Endothelial cell of umbilical vein (primary cell): ENCODE data around the gene PTPRK. TPM values are rescaled to one million over a fixed set of nuclear protein-coding genes. Genes with fewer than 3 reads are reported as not detected.

Experiments used
- BruUV-seq: library from RNA; stranded (reverse); fragments of 400-500 nt; replicated peaks from 2 replicates; lab custom pipeline; 2021; lab: Mats Ljungman, UMichigan
- CTCF ChIA-PET: fragments of 300-600, 350-600 bp; sonication (Branson Sonifier 250); formaldehyde crosslinking; loops from one replicate; lab custom pipeline; 2021; ENCODE audit warnings: antibody characterized with exemption, inconsistent platforms; lab: Charles Lee
- POLR2A ChIA-PET: fragments of 300-600, 350-600 bp; sonication (Branson Sonifier 250); formaldehyde crosslinking; loops from one replicate; lab custom pipeline; 2021; ENCODE audit warnings: antibody characterized with exemption, inconsistent platforms; lab: Charles Lee
- DNase-seq: peaks from one replicate; pipeline ENCODE4 v3.0.0-alpha.2; 2011; ENCODE audit warnings: low read depth, low spot score
- FAIRE-seq: peaks from 2 replicates; lab custom pipeline; 2011; peaks lifted over from hg19 to GRCh38; lab: Jason Lieb, UNC
- H2AFZ ChIP-seq: 2 replicates; pipeline ENCODE4 v1.6.0; 2012; ENCODE audit warnings: low read depth, low read length, control low read depth, inconsistent platforms
- H3K27ac ChIP-seq: 2 replicates; pipeline ENCODE4 v1.5.1; 2011; ENCODE audit warnings: low read depth, mild to moderate bottlenecking, control low read depth, low read length, moderate library complexity; ENCODE audit not compliant: insufficient read depth
- H3K27me3 ChIP-seq, 2 experiments: 2 replicates each; pipeline versions ENCODE4 v1.6.0 to v1.6.1; 2011; ENCODE audit warnings: low read length in 2 of 2, mixed read lengths in 1 of 2; ENCODE audit not compliant: control insufficient read depth in 2 of 2, insufficient read depth in 2 of 2
- H3K36me3 ChIP-seq, 2 experiments: 2 replicates in 1 of 2; 3 replicates in 1 of 2; pipeline ENCODE4 v1.5.1; 2011; ENCODE audit warnings: low read length in 2 of 2, mild to moderate bottlenecking in 1 of 2, moderate library complexity in 1 of 2; ENCODE audit not compliant: control insufficient read depth in 2 of 2, insufficient read depth in 2 of 2; ENCODE audit errors: extremely low read depth in 1 of 2
- H3K4me1 ChIP-seq: 3 replicates; pipeline ENCODE4 v1.5.1; 2011; ENCODE audit warnings: mild to moderate bottlenecking, low read length; ENCODE audit not compliant: control insufficient read depth, insufficient read depth; ENCODE audit errors: extremely low read depth
- H3K4me2 ChIP-seq: 2 replicates; pipeline ENCODE4 v1.6.1; 2011; ENCODE audit warnings: low read length, control low read depth, mixed read lengths; ENCODE audit not compliant: insufficient read depth
- H3K4me3 ChIP-seq, 3 experiments: fragments of 200-600 bp in 1 of 3; sonication (generic), shearing (Covaris generic) in 1 of 3; replicated peaks in 1 of 3; 2 replicates each; pipeline ENCODE4 v1.5.1; 2011 to 2016; ENCODE audit warnings: control low read depth in 3 of 3, low read length in 3 of 3, mild to moderate bottlenecking in 2 of 3, inconsistent platforms in 1 of 3, low read depth in 1 of 3, moderate library complexity in 1 of 3; ENCODE audit not compliant: insufficient read depth in 1 of 3
- H3K79me2 ChIP-seq: 2 replicates; pipeline ENCODE4 v1.6.0; 2012; ENCODE audit warnings: low read length, inconsistent platforms; ENCODE audit not compliant: control insufficient read depth, insufficient read depth
- H3K9ac ChIP-seq: replicated peaks from 2 replicates; pipeline ENCODE3; 2011; ENCODE audit warnings: low read length, control low read depth; ENCODE audit not compliant: insufficient read depth; ENCODE audit errors: extremely low read depth
- H3K9me1 ChIP-seq: replicated peaks from 3 replicates; pipeline ENCODE4 v1.6.0; 2011; ENCODE audit warnings: mild to moderate bottlenecking, low read length; ENCODE audit not compliant: control insufficient read depth, insufficient read depth; ENCODE audit errors: extremely low read depth
- H3K9me3 ChIP-seq: replicated peaks from 2 replicates; pipeline ENCODE4 v1.5.1; 2012; ENCODE audit warnings: low read length, inconsistent platforms; ENCODE audit not compliant: control insufficient read depth, insufficient read depth
- H4K20me1 ChIP-seq: replicated peaks from 2 replicates; pipeline ENCODE3; 2011; ENCODE audit warnings: mild to moderate bottlenecking, low read length; ENCODE audit not compliant: control insufficient read depth, insufficient read depth; ENCODE audit errors: extremely low read depth
- EZH2 ChIP-seq: IDR thresholded peaks from 2 replicates; pipeline ENCODE4 v1.6.1; 2012; ENCODE audit warnings: borderline replicate concordance, low read depth, mild to moderate bottlenecking, moderate library complexity, low read length, inconsistent platforms; ENCODE audit not compliant: severe bottlenecking
- FOS ChIP-seq: IDR thresholded peaks from 2 replicates; pipeline ENCODE4 v1.6.1; 2011; ENCODE audit warnings: mild to moderate bottlenecking, low read length, moderate library complexity, borderline replicate concordance; ENCODE audit not compliant: insufficient read depth
- GATA2 ChIP-seq: IDR thresholded peaks from 2 replicates; pipeline ENCODE4 v1.7.0; 2011; ENCODE audit warnings: low read depth, mild to moderate bottlenecking, moderate library complexity, mixed read lengths, low read length; ENCODE audit not compliant: insufficient read length, insufficient read depth
- JUN ChIP-seq: IDR thresholded peaks from 2 replicates; pipeline ENCODE4 v1.6.1; 2011; ENCODE audit warnings: borderline replicate concordance, low read depth; ENCODE audit not compliant: insufficient read length, insufficient read depth
- MYC ChIP-seq: IDR thresholded peaks from one replicate; pipeline ENCODE4 v1.6.1; 2011; ENCODE audit warnings: mild to moderate bottlenecking, low read depth, low read length
- POLR2A ChIP-seq: IDR thresholded peaks from 2 replicates; pipeline ENCODE4 v1.6.1; 2012; ENCODE audit warnings: low read depth, mild to moderate bottlenecking, control low read depth, low read length
- POLR2AphosphoS5 ChIP-seq: IDR thresholded peaks from 2 replicates; pipeline ENCODE4 v1.6.1; 2012; ENCODE audit warnings: low read depth, mild to moderate bottlenecking, control low read depth, low read length, moderate library complexity; ENCODE audit not compliant: insufficient read depth
- dilution Hi-C: fragments of 300-500 bp; cut with MboI; formaldehyde crosslinking; loops from one replicate; pipeline ENCODE4 v1.15.0; 2019; ENCODE audit warnings: low sequenced_read_pairs; ENCODE audit not compliant: extremely low pct_ligation_motif_present
- intact Hi-C: fragments of 100-400 bp; cut with micrococcal nuclease; formaldehyde crosslinking; loops from one replicate; pipeline ENCODE4 v1.10.0; 2022
- polyA plus RNA-seq, 4 experiments: library from polyadenylated mRNA; depleted of rRNA in 3 of 4; stranded (reverse) in 3 of 4; unstranded in 1 of 4; fragments of >200 nt; gene quantifications; 2 replicates each; pipeline versions ENCODE4 v1.2.1 to v1.2.3, GENCODE V29; 2011 to 2012; ENCODE audit warnings: missing spikeins in 1 of 4
- total RNA-seq: library from RNA; stranded (reverse); gene quantifications from 2 replicates; pipeline ENCODE4 v1.2.3, GENCODE V29; 2021
- TF ChIP-seq, protein P1 (sequence below): IDR thresholded peaks from 2 replicates; pipeline ENCODE4 v1.6.1; 2011; ENCODE audit not compliant: insufficient read depth, insufficient read length
- TF ChIP-seq, protein P2 (sequence below), 2 donors: IDR thresholded peaks; 1 replicate in 1 of 2; 2 replicates in 1 of 2; pipeline ENCODE4 v1.5.1; 2011; ENCODE audit warnings: low read length in 2 of 2, mild to moderate bottlenecking in 2 of 2, moderate library complexity in 2 of 2, control low read depth in 1 of 2, inconsistent platforms in 1 of 2, low read depth in 1 of 2; ENCODE audit not compliant: insufficient read depth in 1 of 2; ENCODE audit errors: extremely low read depth in 1 of 2

Gene PTPRK
- total and polyA plus RNA-seq, 2 donors (not counting 3 experiments of a cell fraction or from before 2014, with no cell fraction given) = 15.2 to 74.0 TPM

DNA sequence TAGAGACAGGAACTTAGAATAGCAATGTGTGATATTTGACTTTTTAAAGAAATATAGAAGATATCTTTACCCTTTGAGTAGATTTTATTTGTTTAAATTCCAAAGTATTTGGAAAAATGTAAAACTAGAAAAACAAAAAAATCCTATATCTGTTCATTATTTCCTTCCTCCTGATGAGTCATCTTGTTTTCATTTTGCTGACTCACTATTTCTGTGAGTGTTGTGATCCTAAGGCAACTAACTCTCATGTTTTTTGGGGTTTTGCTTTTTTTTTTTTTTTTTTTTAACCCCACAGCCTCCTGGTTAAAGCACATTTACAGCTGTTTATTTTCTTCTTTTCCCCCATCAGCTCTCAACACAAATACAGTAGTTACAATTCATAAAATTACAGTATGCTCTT lies 581.7 kb downstream of the PTPRK start:
- POLR2A ChIA-PET = no interaction called here
- TF ChIP-seq EZH2 = no peak
- TF ChIP-seq, protein P1, sequence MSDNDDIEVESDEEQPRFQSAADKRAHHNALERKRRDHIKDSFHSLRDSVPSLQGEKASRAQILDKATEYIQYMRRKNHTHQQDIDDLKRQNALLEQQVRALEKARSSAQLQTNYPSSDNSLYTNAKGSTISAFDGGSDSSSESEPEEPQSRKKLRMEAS = no peak
- TF ChIP-seq JUN = peak; percentile 95
- TF ChIP-seq FOS = peak; percentile 90
- no peak for TF ChIP-seq GATA2
- no peak for TF ChIP-seq POLR2A
- no peak for TF ChIP-seq POLR2AphosphoS5
- TF ChIP-seq, protein P2, sequence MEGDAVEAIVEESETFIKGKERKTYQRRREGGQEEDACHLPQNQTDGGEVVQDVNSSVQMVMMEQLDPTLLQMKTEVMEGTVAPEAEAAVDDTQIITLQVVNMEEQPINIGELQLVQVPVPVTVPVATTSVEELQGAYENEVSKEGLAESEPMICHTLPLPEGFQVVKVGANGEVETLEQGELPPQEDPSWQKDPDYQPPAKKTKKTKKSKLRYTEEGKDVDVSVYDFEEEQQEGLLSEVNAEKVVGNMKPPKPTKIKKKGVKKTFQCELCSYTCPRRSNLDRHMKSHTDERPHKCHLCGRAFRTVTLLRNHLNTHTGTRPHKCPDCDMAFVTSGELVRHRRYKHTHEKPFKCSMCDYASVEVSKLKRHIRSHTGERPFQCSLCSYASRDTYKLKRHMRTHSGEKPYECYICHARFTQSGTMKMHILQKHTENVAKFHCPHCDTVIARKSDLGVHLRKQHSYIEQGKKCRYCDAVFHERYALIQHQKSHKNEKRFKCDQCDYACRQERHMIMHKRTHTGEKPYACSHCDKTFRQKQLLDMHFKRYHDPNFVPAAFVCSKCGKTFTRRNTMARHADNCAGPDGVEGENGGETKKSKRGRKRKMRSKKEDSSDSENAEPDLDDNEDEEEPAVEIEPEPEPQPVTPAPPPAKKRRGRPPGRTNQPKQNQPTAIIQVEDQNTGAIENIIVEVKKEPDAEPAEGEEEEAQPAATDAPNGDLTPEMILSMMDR (IDR thresholded peaks at IDR 0.05; ENCODE audit: extremely low read depth in 1 of 2, insufficient read depth in 1 of 2, low read depth in 1 of 2, low read length in 2 of 2) = no peak
- no peak for TF ChIP-seq MYC
- no peaks in the 10 kb centered on the region for H4K20me1 ChIP-seq
- peak; percentile 76 for FAIRE-seq
- peaks cover 18% of the 10 kb centered on the region for H3K4me1 ChIP-seq
- no peaks in the 10 kb centered on the region for H3K36me3 ChIP-seq
- no peaks in the 10 kb centered on the region for H3K9me3 ChIP-seq
- H3K79me2 ChIP-seq = no peaks in the 10 kb centered on the region
- peak overlapping the region; percentile 20 for H3K9ac ChIP-seq
- H3K4me2 ChIP-seq = peak overlapping the region; percentile 39
- peak; percentile 63 for DNase-seq
- no peak overlapping the region for H2AFZ ChIP-seq
- intact Hi-C loops (no loop called here), dilution Hi-C loops (no loop called here)
- H3K9me1 ChIP-seq = no peaks in the 10 kb centered on the region
- BruUV-seq = no TSS peak
- H3K27ac ChIP-seq = peak overlapping the region; percentile 34
- no peak overlapping the region for H3K4me3 ChIP-seq
- H3K27me3 ChIP-seq = no peaks in the 10 kb centered on the region
- CTCF ChIA-PET = interaction anchor here (0.7 to 1.7 kb wide), 3 partner anchors 13 to 84 kb away, joined by 3 to 4 read pairs (median 3); no protein-coding TSS in a partner anchor
